Measurements from ENCODE around the gene GUK1. TPM values are rescaled to one million over a fixed set of nuclear protein-coding genes. Genes with fewer than 3 reads are reported as not detected.

Gene GUK1
- polyA plus RNA-seq, 1 donor from 2014 or later, result 502 TPM

DNA sequence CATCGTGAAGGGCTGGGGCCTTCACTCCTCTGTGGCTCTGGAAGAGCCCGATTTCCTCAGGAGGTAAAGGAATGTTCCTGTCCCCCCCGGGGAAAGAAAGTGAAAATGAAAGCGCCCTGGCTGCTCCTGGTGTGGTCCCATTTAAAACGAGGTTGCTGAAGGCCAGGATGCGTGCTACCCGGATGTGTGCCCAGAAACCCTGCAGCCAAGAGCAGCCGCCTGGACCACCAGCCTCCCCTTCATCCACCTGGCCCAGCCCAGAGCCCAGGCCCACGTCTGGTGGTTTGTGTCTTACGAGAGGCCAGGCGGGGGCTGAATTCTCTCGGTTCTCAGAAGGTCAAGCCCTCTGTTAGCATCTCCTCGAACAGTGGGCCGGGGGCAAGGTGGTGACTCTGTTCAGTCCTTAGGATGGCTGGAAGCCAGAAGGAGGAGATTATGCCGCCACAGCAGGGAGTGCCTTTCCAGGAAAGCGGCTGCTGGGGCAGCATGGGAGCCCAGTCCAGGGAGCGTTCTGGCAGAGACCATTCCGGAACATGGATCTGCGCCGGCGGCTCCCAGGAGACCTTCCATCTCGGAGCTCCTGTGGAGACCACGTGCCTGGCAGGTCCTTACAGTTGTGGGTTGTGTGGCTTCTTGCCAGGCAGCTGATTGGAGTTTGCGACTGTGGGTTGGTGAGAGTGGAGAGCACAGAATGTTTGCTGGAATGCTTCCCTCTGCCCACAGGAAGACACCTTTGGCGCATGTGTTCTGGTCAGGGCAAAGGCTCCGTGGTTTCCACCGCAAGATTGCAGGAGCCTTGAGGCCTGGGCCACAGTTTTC lies 1.4 kb downstream of the GUK1 start:
- no peaks in the 10 kb centered on the region for H3K9me3 ChIP-seq (ENCODE audit: low read length)
- H3K4me3 ChIP-seq (ENCODE audit: low read length), result peak overlapping the region; percentile 69
- peaks cover 26% of the 10 kb centered on the region for H3K79me2 ChIP-seq (replicated peaks; ENCODE audit: insufficient read depth, low read length)
- no peak overlapping the region for H2AFZ ChIP-seq (ENCODE audit: low read depth, low read length)
- no peaks in the 10 kb centered on the region for H3K36me3 ChIP-seq (ENCODE audit: insufficient read depth, low read length)
- no peak for TF ChIP-seq EP300 (conservative IDR thresholded peaks at IDR 0.05; ENCODE audit: poor library complexity, severe bottlenecking)
- no peak for TF ChIP-seq POLR2AphosphoS5 (IDR thresholded peaks at IDR 0.05)
- TF ChIP-seq REST (IDR thresholded peaks at IDR 0.05; ENCODE audit: borderline replicate concordance), result no peak
- no peak for TF ChIP-seq CTCF (IDR thresholded peaks at IDR 0.05; ENCODE audit: poor library complexity, severe bottlenecking)
- TF ChIP-seq MXI1 (conservative IDR thresholded peaks at IDR 0.05; ENCODE audit: poor library complexity, severe bottlenecking), result no peak
- TF ChIP-seq TAF1 (IDR thresholded peaks at IDR 0.05; ENCODE audit: low read depth), result no peak
- TF ChIP-seq RAD21 (conservative IDR thresholded peaks at IDR 0.05), result no peak
- no peak for TF ChIP-seq EZH2 (IDR thresholded peaks at IDR 0.05; ENCODE audit: borderline replicate concordance, insufficient read depth, low read length, poor library complexity, severe bottlenecking)
- peak overlapping the region; percentile 91 for H3K9ac ChIP-seq (ENCODE audit: low read length)
- H3K4me2 ChIP-seq (ENCODE audit: low read length), result peak overlapping the region; percentile 96
- H3K27me3 ChIP-seq (ENCODE audit: insufficient read depth, low read depth, low read length), result peaks cover 10% of the 10 kb centered on the region
- H4K20me1 ChIP-seq (ENCODE audit: insufficient read depth), result peaks cover 16% of the 10 kb centered on the region
- no peaks in the 10 kb centered on the region for H3K9me2 ChIP-seq (ENCODE audit: insufficient read depth, low read length)
- H3F3A ChIP-seq (ENCODE audit: insufficient read depth, low read length, poor library complexity, severe bottlenecking), result no peaks in the 10 kb centered on the region
- peak overlapping the region; percentile 86 for H3K27ac ChIP-seq (ENCODE audit: low read length)

GRCh38 chr1:228142155-228142691 lies 2.1 kb downstream of the GUK1 start:
- Histone ChIP-seq H3K9ac (ENCODE audit: low read length) (no peak overlapping the region), H3K4me3 (ENCODE audit: low read length) (peak overlapping the region; percentile 69), H4K20me1 (ENCODE audit: insufficient read depth) (peaks cover 16% of the 10 kb centered on the region), H3K9me3 (ENCODE audit: low read length) (no peaks in the 10 kb centered on the region), H2AFZ (ENCODE audit: low read depth, low read length) (no peak overlapping the region), H3K27ac (ENCODE audit: low read length) (no peak overlapping the region), H3F3A (ENCODE audit: insufficient read depth, low read length, poor library complexity, severe bottlenecking) (no peaks in the 10 kb centered on the region), H3K9me2 (ENCODE audit: insufficient read depth, low read length) (no peaks in the 10 kb centered on the region), H3K36me3 (ENCODE audit: insufficient read depth, low read length) (no peaks in the 10 kb centered on the region), H3K4me2 (ENCODE audit: low read length) (no peak overlapping the region), H3K27me3 (ENCODE audit: insufficient read depth, low read depth, low read length) (peaks cover 5% of the 10 kb centered on the region), H3K79me2 (replicated peaks; ENCODE audit: insufficient read depth, low read length) (peaks cover 26% of the 10 kb centered on the region)
- TF ChIP-seq SMC3 (conservative IDR thresholded peaks at IDR 0.05; ENCODE audit: poor library complexity), result no peak
